ENCODE results near the gene ZSWIM3.

ZSWIM3 gene

DNA sequence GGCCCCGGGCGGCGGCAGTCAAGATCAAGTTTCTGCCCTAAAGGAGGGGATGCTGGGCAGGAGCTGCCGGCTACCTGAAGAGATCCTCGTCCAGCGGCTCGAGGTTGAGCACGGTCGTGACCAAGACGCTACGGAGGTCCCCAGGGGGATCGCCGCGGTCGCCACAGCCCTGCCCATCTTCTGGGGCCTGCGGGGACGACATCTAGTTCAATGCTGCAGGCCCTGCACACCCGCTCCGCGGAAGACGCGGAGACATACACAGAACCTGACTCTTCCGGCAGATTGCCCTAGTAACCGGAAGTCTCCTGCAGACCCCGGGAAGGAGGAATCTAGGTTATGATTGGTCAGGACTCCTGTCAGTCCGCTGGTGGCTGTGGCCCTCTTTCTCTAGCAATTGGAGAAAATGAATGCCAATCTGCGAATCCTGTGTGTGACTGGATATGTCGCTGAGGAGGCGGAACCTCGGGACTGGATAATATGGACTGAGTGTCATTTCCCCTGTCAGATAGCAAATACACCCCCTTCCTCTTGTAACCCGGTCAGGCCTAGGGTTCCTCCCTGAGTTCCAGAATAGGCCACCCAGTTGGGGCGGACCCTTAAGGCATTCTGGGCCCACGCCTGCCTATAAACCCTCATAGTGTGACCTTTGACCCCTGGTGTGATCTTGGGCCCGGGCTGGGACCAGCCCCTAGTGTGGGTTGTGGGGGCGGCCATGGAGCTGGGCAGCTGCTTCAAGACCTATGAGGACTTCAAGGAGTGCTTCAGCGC lies at the start of gene ZSWIM3, which contains the start of gene ACOT8:
Gene ZSWIM3, plus strand, starts transcription at position 501 of the 768 bp plus-strand sequence. Its CDS starts 212 bp downstream, at position 713.
Gene ACOT8, minus strand, starts transcription at position 279 of the 768 bp plus-strand sequence. Its CDS starts 77 bp downstream, at position 202.
- Histone ChIP-seq H4K20me1 (ENCODE audit: insufficient read depth, low read length) (no peaks in the 10 kb centered on the region), H2AFZ (ENCODE audit: low read depth, low read length) (peak within 1 kb of the TSS; percentile 96), H3K4me3 (ENCODE audit: low read length) (peak within 1 kb of the TSS; percentile 82), H3K9me3 (ENCODE audit: insufficient read depth, low read length) (no peaks in the 10 kb centered on the region), H3K79me2 (ENCODE audit: low read length) (peaks cover 17% of the 10 kb centered on the region), H3K36me3 (replicated peaks; ENCODE audit: low read depth, low read length) (peaks cover 7% of the 10 kb centered on the region), H3K9ac (ENCODE audit: low read length) (peak within 1 kb of the TSS; percentile 81), H3K27me3 (ENCODE audit: low read depth, low read length) (no peaks in the 10 kb centered on the region), H3K4me1 (ENCODE audit: low read length) (peaks cover 15% of the 10 kb centered on the region), H3K27ac (ENCODE audit: low read length) (peak within 1 kb of the TSS; percentile 63), H3K4me2 (ENCODE audit: low read length) (peak within 1 kb of the TSS; percentile 98)
- TF ChIP-seq EZH2phosphoT487 (IDR thresholded peaks at IDR 0.05; ENCODE audit: low read depth), result no peak
- TF ChIP-seq, protein P1, sequence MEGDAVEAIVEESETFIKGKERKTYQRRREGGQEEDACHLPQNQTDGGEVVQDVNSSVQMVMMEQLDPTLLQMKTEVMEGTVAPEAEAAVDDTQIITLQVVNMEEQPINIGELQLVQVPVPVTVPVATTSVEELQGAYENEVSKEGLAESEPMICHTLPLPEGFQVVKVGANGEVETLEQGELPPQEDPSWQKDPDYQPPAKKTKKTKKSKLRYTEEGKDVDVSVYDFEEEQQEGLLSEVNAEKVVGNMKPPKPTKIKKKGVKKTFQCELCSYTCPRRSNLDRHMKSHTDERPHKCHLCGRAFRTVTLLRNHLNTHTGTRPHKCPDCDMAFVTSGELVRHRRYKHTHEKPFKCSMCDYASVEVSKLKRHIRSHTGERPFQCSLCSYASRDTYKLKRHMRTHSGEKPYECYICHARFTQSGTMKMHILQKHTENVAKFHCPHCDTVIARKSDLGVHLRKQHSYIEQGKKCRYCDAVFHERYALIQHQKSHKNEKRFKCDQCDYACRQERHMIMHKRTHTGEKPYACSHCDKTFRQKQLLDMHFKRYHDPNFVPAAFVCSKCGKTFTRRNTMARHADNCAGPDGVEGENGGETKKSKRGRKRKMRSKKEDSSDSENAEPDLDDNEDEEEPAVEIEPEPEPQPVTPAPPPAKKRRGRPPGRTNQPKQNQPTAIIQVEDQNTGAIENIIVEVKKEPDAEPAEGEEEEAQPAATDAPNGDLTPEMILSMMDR (IDR thresholded peaks at IDR 0.05; ENCODE audit: low read depth, low read length), result no peak

DNA sequence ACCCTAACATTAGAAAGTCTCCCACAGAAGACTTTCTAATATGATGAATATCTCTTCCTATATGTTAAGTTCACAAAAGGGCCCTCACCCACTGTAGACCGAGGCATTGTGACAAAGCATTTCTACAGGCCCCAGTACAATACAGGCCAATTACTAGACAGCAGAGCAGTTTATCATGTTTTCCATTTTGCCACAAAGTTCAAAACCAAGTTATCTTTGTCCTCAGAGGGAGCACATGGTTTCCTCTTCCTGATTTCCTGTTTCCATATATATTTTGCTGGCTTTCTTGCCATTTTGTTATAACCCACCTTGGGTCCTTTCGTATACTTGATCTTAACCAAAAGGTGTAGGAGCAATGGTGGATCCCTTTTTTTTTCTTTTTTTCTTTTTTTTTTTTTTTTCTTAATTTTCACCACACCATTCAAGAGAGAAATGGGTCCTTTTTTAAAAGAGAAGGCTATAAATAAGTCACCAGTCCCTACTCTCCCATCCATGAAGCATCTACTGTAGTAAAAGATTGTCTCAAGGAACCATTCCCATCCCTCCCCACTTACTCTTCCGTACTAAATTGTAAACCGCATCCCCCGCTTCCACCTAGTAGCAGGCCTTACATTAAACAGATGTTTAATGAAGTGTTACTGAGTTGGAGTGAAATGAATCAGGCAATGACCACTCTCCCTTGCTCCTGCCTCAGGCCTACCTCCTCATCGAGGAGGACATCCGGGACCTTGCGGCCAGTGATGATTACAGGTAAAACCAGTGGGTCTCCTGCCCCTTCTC lies 47.0 kb upstream of the ZSWIM3 start:
- Histone ChIP-seq H3K79me2 (ENCODE audit: low read length) (peaks cover 24% of the 10 kb centered on the region), H3K4me3 (ENCODE audit: low read length) (no peak overlapping the region), H4K20me1 (ENCODE audit: insufficient read depth, low read length) (peaks cover 1% of the 10 kb centered on the region; the same call in 1 of the 2 replicates), H3K9me3 (ENCODE audit: insufficient read depth, low read length) (no peaks in the 10 kb centered on the region), H3K27ac (ENCODE audit: low read length) (no peak overlapping the region), H3K4me1 (ENCODE audit: low read length) (peaks cover 12% of the 10 kb centered on the region), H3K9ac (ENCODE audit: low read length) (no peak overlapping the region), H3K36me3 (replicated peaks; ENCODE audit: low read depth, low read length) (peaks cover 51% of the 10 kb centered on the region), H3K27me3 (ENCODE audit: low read depth, low read length) (no peaks in the 10 kb centered on the region), H3K4me2 (ENCODE audit: low read length) (no peak overlapping the region), H2AFZ (ENCODE audit: low read depth, low read length) (no peak overlapping the region)
- TF ChIP-seq, protein P1 (IDR thresholded peaks at IDR 0.05; ENCODE audit: low read depth, low read length), result no peak
- no peak for TF ChIP-seq EZH2phosphoT487 (IDR thresholded peaks at IDR 0.05; ENCODE audit: low read depth)

DNA sequence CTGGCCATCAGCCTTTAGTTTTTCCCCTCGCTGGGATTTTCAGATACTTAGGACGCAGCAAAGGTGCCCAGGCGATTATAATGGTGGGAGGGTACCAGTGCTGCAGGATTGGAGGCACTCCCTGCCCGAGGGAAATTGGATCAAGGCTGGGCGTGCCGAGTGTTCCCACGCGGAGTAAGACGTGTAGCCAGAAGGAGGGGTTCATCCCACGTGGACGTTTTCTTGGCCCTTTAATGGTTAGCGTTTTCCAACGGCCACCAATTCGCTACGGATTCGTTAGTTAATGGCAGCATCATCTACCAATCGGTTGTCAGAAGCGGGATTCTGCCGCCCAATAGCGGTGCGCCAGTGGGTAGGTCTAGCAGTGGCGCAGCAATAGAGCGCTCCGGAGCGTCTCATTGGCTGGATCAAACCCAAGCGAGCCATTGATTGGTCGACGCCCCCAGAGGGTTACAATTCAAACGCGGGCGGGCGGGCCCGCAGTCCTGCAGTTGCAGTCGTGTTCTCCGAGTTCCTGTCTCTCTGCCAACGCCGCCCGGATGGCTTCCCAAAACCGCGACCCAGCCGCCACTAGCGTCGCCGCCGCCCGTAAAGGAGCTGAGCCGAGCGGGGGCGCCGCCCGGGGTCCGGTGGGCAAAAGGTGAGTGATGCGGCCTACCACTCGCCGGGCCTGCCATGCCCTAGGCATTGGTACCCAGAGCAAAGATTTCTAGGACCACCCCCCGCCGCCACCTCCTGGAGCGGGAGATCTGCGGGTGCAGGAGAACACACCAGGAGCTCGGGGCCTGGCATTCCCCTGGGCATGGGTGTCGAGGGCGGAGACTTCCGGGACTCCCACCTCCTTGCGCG lies 45.0 kb upstream of the ZSWIM3 start, which contains the start of gene UBE2C:
Gene UBE2C, plus strand, starts transcription at position 488 of the 849 bp plus-strand sequence. Its CDS starts 52 bp downstream, at position 540.
- peak within 1 kb of the TSS; percentile 60 for H2AFZ ChIP-seq (ENCODE audit: low read depth, low read length)

More for the DNA sequence above, 45.0 kb upstream of the ZSWIM3 start, which contains the start of gene UBE2C:
- TF ChIP-seq, protein P1 (IDR thresholded peaks at IDR 0.05; ENCODE audit: low read depth, low read length), result no peak
- no peak for TF ChIP-seq EZH2phosphoT487 (IDR thresholded peaks at IDR 0.05; ENCODE audit: low read depth)
- Histone ChIP-seq H3K4me1 (ENCODE audit: low read length) (peaks cover 12% of the 10 kb centered on the region), H3K27ac (ENCODE audit: low read length) (peak within 1 kb of the TSS; percentile 79), H3K9ac (ENCODE audit: low read length) (peak within 1 kb of the TSS; percentile 95), H3K27me3 (ENCODE audit: low read depth, low read length) (no peaks in the 10 kb centered on the region), H3K4me3 (ENCODE audit: low read length) (peak within 1 kb of the TSS; percentile 88), H4K20me1 (ENCODE audit: insufficient read depth, low read length) (peaks cover 13% of the 10 kb centered on the region; the same call in 1 of the 2 replicates), H3K9me3 (ENCODE audit: insufficient read depth, low read length) (no peaks in the 10 kb centered on the region), H3K4me2 (ENCODE audit: low read length) (peak within 1 kb of the TSS; percentile 94), H3K36me3 (replicated peaks; ENCODE audit: low read depth, low read length) (peaks cover 63% of the 10 kb centered on the region), H3K79me2 (ENCODE audit: low read length) (peaks cover 27% of the 10 kb centered on the region)

All from OCI-LY3 (cell line).